Activated CD8-positive, alpha-beta T cell treated with anti-CD3 and anti-CD28 coated beads for 36 hours (primary cell): ENCODE results near the gene NXPH1. TPM values are rescaled to one million over a fixed set of nuclear protein-coding genes. Genes with fewer than 3 reads are reported as not detected.

Experiments used
- ATAC-seq: fragments of 200-7000 bp; cut with Tn5 transposase; one replicate; pipeline ENCODE4 v1.10.0; 2021; ENCODE audit warnings: mild to moderate bottlenecking, moderate library complexity
- CTCF ChIA-PET: fragments of 350-600 bp; sonication (Branson Sonifier 250); formaldehyde crosslinking; loops from one replicate; lab custom pipeline; 2021; ENCODE audit warnings: antibody characterized with exemption; lab: Charles Lee
- POLR2A ChIA-PET: fragments of 350-600 bp; sonication (Branson Sonifier 250); formaldehyde crosslinking; loops from one replicate; lab custom pipeline; 2021; ENCODE audit warnings: antibody characterized with exemption; lab: Charles Lee
- DNase-seq: peaks from one replicate; pipeline ENCODE4 v3.0.0-alpha.2; 2020
- H3K27ac Mint-ChIP-seq: one replicate; pipeline ENCODE4 v1.8.0; 2021; ENCODE audit warnings: mild to moderate bottlenecking, mixed read lengths
- H3K27me3 Mint-ChIP-seq: one replicate; pipeline ENCODE4 v1.8.0; 2021; ENCODE audit warnings: mixed read lengths
- H3K36me3 Mint-ChIP-seq: one replicate; pipeline ENCODE4 v1.8.0; 2021; ENCODE audit warnings: low read depth, mixed read lengths
- H3K4me1 Mint-ChIP-seq: one replicate; pipeline ENCODE4 v1.8.0; 2021; ENCODE audit warnings: low read depth, mixed read lengths
- H3K4me3 Mint-ChIP-seq: one replicate; pipeline ENCODE4 v1.8.0; 2021; ENCODE audit warnings: mild to moderate bottlenecking, moderate library complexity, mixed read lengths
- H3K9me3 Mint-ChIP-seq: one replicate; pipeline ENCODE4 v1.8.0; 2021; ENCODE audit warnings: mixed read lengths
- intact Hi-C: fragments of 100-400 bp; cut with micrococcal nuclease; formaldehyde crosslinking; loops from one replicate; pipeline ENCODE4 v1.10.0; 2022
- total RNA-seq, 2 experiments: library from RNA; stranded (reverse); gene quantifications; one replicate each; pipeline ENCODE4 v1.2.3, GENCODE V29; 2021
- TF ChIP-seq, protein P1 (sequence below): fragments of 200-600 bp; IDR thresholded peaks from one replicate; pipeline ENCODE4 v1.8.0; 2022; ENCODE audit warnings: antibody characterized with exemption, mild to moderate bottlenecking

Gene NXPH1
- total RNA-seq, result not detected

DNA sequence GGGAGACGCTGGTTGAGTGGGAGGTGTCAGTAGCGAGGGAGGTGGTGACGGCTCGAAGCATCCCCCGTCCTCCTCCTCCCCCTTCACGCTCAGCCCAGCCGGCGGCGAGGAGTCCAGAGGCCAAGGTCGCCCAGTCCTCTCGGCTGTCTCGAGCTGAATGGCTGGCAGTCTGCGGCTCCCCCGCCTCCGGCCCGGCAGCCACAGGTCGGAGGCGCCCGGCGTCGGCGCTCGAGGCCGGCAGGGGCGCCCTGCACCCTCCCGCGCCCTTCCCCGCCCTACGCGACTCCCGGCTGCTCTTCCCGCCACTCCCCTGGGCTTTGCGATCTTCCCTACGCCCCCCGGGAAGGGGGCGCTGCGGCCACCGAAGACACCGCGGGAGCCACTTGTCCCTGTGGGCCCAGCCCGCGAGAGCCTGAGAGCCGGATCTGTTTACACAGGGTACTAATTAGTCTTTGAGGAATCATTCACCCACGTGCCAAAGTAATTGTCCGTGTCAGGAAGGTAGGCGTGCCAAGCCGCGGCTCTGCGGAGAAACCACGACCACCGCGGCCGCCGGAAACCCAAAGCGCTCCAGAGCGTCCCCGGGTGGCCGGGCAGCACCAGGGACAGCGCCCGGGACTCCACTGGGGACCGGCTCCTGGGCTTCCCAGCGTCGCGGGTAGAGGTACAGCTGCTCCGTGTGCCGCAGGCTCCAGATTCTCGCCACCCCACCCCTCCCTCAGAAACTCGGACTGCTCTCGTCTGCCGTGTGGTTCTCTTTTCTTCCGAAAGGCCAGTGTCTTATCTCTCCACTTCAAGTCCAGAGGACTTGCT lies at the start of gene NXPH1:
TSS of gene NXPH1 (plus strand) at position 133 of the 813 bp plus-strand sequence.
- TF ChIP-seq, protein P1, sequence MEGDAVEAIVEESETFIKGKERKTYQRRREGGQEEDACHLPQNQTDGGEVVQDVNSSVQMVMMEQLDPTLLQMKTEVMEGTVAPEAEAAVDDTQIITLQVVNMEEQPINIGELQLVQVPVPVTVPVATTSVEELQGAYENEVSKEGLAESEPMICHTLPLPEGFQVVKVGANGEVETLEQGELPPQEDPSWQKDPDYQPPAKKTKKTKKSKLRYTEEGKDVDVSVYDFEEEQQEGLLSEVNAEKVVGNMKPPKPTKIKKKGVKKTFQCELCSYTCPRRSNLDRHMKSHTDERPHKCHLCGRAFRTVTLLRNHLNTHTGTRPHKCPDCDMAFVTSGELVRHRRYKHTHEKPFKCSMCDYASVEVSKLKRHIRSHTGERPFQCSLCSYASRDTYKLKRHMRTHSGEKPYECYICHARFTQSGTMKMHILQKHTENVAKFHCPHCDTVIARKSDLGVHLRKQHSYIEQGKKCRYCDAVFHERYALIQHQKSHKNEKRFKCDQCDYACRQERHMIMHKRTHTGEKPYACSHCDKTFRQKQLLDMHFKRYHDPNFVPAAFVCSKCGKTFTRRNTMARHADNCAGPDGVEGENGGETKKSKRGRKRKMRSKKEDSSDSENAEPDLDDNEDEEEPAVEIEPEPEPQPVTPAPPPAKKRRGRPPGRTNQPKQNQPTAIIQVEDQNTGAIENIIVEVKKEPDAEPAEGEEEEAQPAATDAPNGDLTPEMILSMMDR, result no peak
- DNase-seq (no peak), ATAC-seq (peak; percentile 49)
- H3K4me3 Mint-ChIP-seq, result no peak within 1 kb of the TSS
- no peak within 1 kb of the TSS for H3K27ac Mint-ChIP-seq
- ChIA-PET POLR2A (interaction anchor here (1.6 kb wide), 1 partner anchor 11 kb away, joined by 4 read pairs; no protein-coding TSS in a partner anchor), CTCF (no interaction called here)
- peaks cover 2% of the 10 kb centered on the region for H3K36me3 Mint-ChIP-seq
- H3K4me1 Mint-ChIP-seq, result peaks cover 20% of the 10 kb centered on the region
- intact Hi-C loops, result no loop called here
- H3K9me3 Mint-ChIP-seq, result no peaks in the 10 kb centered on the region
- peaks cover 66% of the 10 kb centered on the region for H3K27me3 Mint-ChIP-seq

DNA sequence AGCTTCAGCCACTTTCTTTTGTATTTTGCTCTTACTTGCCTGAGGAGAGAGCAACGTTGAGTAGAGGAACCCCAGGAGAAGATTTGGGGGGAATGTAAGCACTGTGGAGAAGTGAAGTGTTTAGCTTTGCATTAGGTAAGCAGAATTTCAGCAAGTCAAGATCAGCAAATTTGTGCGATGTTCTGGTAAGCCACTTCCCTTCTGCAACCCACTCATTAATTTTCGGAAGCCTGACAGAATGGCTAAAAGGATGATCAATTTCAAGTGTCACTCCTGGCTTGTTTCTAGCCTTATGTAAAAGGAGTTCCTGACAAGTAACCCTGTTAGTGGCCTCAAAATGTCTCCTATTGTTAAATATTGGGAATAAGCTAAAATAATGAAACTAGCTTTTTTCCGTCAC lies 48.5 kb upstream of the NXPH1 start:
- ATAC-seq (no peak), DNase-seq (no peak)
- Mint-ChIP-seq H3K4me3 (no peak overlapping the region), H3K4me1 (peaks cover 2% of the 10 kb centered on the region), H3K27ac (no peak overlapping the region), H3K27me3 (peaks cover 13% of the 10 kb centered on the region), H3K36me3 (no peaks in the 10 kb centered on the region), H3K9me3 (no peaks in the 10 kb centered on the region)
- ChIA-PET CTCF (interaction anchor here (0.8 to 1.0 kb wide), 2 partner anchors 11 to 17 kb away, joined by 3 read pairs; no protein-coding TSS in a partner anchor), POLR2A (no interaction called here)
- intact Hi-C loops, result no loop called here
- TF ChIP-seq, protein P1, result no peak

DNA sequence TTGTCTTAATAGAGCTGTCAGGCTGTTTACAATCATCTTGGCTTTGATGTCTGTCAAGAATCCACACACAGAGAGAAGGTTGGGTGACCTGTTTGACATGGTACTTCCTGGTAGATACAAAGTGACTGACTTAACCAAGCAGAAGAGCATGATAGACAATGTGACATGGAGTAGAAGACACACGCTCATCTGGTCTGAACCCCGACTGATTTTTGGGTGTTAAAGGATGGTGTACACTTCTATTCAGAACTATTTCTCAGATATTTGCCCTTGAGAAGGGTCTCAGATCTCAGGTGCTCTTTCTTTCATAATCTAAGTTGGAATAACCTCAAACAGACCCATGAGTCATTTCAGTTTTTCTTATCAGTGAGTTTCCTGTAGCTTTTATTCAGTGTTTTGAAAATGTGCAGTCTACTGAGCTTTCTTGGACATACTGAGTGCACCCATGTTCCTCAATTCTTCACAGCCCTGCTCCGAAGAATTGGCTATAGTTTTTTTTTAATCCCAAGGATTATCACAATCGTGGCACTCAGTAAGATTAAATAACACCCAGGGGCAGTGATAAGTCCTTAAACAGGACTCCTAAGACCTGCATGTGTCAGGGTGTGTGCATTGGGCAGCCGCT lies 46.4 kb upstream of the NXPH1 start:
- intact Hi-C loops, result no loop called here
- H3K4me1 Mint-ChIP-seq, result peaks cover 3% of the 10 kb centered on the region
- TF ChIP-seq, protein P1, result no peak
- POLR2A ChIA-PET, result interaction anchor here (0.6 to 1.2 kb wide), 2 partner anchors 16 to 39 kb away, joined by 3 read pairs; no protein-coding TSS in a partner anchor
- no peak overlapping the region for H3K27ac Mint-ChIP-seq
- H3K36me3 Mint-ChIP-seq, result no peaks in the 10 kb centered on the region
- H3K9me3 Mint-ChIP-seq, result no peaks in the 10 kb centered on the region
- ATAC-seq, result no peak
- no peak for DNase-seq
- H3K4me3 Mint-ChIP-seq, result no peak overlapping the region
- CTCF ChIA-PET, result interaction anchor here (0.7 kb wide), 1 partner anchor 49 kb away, joined by 3 read pairs; no protein-coding TSS in a partner anchor
- H3K27me3 Mint-ChIP-seq, result peaks cover 20% of the 10 kb centered on the region

DNA sequence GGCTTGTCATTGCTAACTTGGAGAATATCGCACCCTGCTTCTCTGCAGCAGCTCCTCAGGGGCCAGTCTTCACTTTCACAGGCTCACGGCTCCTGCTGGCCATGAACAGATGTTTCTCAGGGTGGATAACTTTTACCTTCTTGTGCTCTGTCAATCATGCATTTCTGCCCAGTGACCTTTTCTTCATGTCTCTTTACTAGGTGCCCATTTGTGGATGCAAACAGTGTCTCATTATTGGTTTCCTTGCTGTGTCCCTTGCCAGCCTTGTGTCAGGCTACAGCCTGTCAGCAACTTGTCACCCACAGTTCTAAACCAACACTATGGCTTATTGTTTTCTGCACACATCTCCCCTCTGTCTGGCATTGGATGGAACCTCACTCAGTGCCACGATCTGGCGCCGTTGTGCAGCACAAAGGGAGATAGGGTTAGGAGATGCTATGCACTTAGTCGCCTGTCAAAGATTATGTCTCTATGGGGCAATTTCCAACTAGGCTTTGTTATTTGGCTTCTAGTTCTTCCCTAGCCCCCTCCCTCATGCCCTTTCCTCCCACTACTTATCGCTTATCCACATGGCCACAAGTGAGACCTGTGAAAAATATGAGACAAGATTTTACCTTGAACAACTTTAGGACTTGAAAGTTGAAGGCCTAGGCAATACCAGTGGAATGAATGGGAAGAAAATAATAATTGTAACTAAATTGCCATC lies 45.7 kb upstream of the NXPH1 start:
- TF ChIP-seq, protein P1, result no peak
- no peaks in the 10 kb centered on the region for H3K9me3 Mint-ChIP-seq
- H3K27me3 Mint-ChIP-seq, result peaks cover 25% of the 10 kb centered on the region
- no peak for ATAC-seq
- DNase-seq, result no peak
- H3K27ac Mint-ChIP-seq, result no peak overlapping the region
- no peak overlapping the region for H3K4me3 Mint-ChIP-seq
- intact Hi-C loops, result no loop called here
- CTCF ChIA-PET, result no interaction called here
- POLR2A ChIA-PET, result no interaction called here
- peaks cover 3% of the 10 kb centered on the region for H3K4me1 Mint-ChIP-seq
- no peaks in the 10 kb centered on the region for H3K36me3 Mint-ChIP-seq
